KBM-7 (cell line): ENCODE measurements around the gene FHIT.

Experiments used
- DNase-seq: peaks from one replicate; pipeline ENCODE4 v3.0.0-alpha.2; 2015
- in situ Hi-C: fragments of 300-500 bp; cut with MboI; formaldehyde crosslinking; loops from 2 replicates; pipeline ENCODE4 v1.14.3; 2020; ENCODE audit warnings: low sequenced_read_pairs, low pct_unique_long_range_greater_than_20kb, mixed read lengths

The FHIT gene

DNA sequence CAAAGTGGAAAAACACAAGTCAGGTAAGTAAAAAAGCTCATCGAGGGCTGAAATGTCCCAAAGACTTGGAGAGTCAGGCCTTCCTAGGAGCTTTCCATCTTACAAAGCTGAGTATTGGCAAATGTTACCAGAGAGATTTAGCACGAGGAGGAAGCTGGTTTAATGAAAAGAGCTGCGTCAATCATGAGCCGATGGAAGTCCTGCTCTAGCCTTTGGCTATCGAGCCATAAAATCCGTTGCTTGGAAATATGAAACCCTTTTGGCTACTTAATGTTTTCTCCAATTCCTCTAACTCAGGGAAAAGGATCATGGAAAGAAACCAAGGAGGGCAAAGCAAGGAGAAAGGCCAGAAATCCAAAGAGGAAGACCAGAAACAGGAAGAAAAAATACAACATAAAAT lies 1074.6 kb downstream of the FHIT start:
- in situ Hi-C loops: no loop called here
- DNase-seq: no peak

DNA sequence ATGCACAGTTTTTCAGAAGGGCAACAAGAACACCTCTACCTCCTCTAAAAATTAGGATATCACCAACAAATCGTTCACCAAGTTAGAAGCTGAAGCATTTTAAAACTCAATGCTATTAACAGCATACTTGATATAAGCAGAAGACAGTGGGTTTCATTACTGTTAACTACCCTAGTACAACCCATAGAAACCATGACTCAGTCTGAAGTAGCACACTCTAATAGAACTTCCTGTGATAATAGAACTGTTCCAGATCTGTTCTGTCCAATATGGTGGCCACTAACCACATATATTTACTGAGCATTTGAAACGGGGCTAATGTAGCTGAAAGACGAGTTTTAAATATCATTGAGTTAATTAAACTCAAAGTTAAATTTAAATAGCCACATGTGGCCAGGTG lies 1075.6 kb downstream of the FHIT start:
- in situ Hi-C loops: no loop called here
- DNase-seq: no peak

DNA sequence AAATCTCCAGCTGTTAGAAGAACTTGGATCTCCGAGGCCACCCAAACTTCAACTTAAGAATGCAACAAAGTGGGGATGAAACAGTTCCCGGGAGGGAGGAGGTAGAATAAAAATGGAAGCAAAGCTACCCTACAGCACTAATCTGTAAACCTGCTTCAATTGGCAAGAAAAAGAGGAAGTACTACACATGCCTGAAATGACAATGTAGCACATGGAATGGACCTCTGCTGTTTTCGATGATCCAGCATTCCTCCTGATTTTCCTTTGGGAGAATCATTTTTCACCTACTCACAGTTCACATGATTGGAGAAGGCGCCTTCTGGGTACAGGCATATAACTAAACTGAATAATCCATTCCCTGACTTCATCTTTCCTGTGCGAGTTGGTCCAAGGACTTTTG lies 1081.5 kb downstream of the FHIT start:
- in situ Hi-C loops: no loop called here

DNA sequence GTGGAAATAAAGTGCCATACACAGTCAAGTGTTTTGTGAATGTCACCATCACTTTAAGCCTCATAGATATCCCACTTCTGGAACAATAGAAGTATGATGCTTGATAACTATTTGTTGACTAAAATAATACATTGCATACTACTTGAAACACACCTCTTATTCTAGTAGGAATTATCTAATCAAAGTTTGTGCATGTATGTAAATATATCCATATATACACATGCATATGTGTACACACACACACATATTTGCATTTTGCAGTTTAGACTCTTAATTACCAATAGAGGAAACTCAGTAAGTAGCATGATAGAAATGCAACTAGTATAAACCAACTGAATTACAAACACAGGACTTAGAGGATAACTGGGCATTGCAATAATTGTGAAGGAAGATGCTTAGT lies 1084.1 kb downstream of the FHIT start:
- in situ Hi-C loops: no loop called here
- DNase-seq: no peak

More for the DNA sequence above, 1081.5 kb downstream of the FHIT start:
- DNase-seq: no peak

DNA sequence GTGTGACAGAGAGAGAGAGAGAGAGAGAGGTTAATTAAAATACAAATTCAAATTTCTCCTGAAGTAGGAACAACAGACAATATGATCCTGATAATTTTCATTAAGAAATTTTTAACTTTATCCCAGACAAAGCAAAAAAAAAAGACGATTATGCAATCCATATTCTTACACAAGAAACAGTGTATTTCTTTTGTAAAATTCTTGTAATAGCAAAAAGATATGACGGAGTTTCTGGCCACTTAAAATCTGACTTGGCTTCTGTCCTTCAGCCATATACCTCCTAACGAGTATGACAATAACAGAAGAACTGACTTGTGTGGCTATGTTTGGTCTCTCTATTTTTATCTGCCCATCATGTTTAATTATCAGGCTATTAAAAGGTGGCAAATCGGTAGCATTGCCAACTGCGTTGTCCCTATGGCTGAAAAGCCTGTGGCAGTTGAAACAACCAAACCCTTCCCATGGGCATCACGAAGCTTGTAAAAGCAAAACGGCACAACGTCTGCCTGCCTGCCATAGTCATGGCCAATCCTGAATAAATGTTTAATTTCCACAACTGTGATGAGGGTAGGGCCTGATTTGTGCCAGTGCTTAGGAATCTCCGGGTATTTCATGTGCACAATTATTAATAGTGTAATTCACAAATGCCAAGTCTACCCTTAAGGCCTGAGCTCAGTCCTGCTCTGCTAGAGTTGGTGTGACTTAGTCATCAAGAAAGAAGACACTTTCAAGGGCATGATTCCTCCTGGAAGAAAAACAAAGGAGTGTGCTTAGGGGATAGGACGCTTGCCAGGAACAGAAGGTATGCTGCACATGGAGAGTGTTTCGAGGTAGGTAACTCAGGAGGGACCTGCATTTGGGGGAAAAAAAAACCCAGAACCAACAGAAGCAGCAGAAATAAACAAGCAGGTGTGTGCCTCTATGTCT lies 1090.2 kb downstream of the FHIT start:
- in situ Hi-C loops: no loop called here
- DNase-seq: no peak

DNA sequence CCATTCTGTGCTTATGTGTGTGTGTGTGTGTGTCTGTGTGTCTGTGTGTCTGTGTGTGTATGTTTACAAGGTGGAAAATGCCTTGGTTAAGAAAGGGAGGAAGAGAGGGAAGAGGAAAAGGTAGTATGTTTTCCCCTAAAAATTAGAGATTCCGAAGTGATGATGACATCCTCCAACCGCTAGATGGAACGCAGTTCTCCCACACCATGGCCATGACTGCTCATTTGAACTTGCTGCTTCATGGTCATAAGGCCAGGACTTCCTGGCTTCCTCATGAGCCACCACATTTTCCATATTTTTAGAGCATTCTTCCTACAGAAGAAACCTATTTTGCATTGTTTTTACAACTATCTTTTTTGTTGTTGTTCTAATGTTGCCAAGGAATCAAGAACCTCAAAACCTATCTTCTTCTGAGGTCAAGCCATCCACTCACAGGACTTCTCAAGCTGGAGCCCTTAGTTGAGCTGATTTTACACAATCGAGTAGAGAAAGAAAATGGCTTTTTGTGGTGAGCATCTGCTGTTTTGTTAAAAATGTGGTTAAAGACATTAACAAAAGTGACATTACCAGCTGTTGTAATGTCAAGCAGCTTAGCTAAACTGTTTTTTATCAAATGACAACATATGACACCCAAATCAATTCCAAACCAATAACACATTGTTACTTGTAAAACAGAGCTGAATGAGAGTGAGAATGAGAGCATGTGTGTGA lies 1091.0 kb downstream of the FHIT start:
- in situ Hi-C loops: no loop called here
- DNase-seq: no peak

DNA sequence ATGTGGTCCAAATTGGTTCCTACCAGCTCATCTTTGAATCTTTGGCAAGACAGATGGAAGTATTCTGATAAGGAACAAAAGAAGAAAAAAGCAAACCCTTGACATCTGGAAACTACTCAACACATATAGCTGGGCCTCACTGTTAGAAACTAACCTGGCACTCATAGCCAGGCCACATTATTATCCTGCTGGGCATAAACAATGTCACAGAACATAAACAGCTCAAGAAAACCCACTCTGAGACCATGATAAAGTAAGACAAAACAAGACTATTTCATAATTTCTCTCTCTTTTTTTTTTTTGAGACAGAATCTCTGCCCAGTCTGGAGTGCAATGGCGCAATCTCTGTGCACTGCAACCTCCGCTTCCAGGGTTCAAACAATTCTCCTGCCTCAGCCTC lies 1093.2 kb downstream of the FHIT start:
- in situ Hi-C loops: no loop called here
- DNase-seq: no peak

DNA sequence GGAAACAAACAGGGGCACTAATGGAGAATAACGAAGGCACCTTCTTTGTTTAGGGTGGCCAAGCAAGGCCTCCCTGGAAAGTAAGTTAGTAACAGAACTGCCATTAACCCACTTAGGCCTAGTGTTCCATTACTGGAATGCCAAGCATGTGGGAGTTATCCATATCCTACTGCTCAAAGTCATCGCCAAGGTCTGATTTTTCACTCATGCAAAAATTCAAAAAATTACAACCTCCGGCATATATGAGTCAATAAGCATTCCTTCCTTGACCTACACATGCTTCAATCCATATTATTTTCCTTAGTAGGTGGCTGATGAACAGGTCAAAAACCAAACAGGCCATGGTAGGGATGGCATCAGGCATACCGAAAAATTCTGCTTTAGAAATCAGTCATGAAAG lies 1097.2 kb downstream of the FHIT start:
- in situ Hi-C loops: no loop called here
- DNase-seq: no peak

DNA sequence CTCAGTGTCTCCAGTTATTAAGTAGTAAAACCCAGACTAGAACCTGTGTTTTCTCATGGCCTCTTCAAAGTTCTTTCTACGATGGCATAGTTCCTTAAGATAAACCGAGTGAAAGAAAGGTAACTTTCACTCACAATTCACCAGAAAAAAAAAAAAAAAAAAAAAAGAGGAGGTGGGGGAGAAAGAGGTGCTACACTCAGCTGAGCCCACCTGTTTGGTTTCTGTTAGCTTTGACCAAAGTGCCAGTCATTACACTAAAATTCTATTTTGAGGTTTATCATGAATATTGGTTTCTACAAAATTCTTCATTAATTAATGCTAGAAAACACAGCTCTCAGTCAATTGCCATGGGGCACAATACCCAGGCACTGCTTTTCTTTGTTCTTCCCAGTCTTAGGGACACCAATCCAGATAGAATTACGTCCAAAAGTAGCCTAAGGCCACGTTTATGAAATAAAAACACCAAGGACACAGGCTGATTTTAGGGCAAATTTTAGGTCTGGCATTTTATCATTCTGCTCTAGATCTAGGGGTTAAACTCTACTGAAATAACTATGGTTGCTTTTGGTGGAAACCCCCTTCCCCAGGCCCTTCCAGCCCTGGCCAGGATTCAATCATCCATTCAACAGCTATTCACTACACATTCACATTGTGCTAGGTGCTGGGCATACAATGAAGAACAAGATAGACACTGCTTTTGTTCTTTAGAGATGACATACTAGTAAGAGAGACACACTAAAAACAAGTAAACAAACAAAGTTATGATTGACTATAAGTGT lies 1097.8 kb downstream of the FHIT start:
- in situ Hi-C loops: no loop called here
- DNase-seq: no peak

DNA sequence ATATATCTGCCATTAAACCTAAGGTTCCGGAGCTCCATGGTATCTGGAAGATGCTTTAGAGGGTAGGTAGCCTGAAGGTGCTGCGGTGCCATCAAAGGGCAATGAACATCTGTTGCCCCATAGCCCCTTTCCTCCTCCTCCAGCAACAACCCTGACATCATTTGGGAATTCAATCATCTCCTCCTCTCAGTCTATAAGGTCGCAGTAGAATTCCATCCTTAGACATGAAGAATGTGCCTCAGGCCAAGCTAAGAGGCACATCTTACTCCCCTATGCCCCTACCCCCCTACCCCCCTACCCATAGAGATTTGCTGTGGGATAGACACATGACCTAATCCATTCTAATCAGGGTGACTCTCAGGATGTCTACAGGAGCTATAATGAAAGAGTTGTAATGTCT lies 1101.8 kb downstream of the FHIT start:
- in situ Hi-C loops: no loop called here
- DNase-seq: no peak

DNA sequence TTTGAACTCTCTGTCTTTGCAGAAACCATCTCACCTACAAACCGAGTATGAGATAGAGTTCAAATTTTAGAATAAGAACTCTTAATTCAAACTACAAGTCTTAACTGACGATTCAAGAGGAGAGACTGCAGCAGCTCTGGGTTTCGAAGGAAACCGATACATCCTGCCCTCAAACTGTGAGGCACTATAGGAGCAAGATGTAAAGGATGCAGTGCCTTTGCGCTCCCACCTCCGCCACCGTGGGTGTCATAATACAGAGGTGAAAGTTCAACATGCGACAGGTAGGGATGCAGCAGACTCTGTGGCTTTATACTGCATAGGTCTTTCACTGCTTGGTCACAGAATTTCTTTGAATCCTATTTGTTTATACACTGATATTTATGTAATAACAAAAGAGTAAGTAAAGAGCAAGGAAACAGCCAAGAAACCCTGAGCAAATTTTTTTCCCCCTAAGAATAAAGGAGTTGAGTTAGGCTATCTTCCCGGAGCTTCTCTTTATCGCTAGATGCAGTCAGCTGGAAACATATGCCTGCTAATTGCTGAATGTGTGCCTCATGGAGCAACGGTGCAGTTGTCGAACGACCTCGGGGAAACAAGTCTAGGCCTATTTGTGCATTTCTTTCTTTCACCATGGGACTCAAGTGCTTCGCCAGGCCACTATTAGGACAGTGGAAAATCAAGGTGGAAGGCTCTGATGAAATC lies 1103.9 kb downstream of the FHIT start:
- in situ Hi-C loops: no loop called here
- no peak for DNase-seq

DNA sequence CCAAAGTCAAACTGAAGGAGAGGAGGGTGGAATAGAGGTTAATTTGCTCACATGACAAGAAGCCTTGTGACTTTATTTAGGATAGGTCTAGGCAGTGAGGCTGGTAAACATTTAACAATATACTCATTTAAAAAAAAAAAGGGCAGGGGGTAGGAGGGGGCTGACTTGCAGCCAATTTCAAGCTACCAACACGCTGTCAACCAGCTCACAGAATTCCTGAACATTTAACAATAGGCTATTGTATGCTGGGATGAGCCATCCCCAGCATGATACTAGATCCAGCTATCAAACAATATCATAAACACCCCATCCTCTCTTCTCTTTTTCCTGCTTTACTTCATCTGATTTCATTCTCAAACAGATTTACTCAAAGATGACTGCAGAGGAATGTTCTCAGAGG lies 1105.1 kb downstream of the FHIT start:
- in situ Hi-C loops: no loop called here

DNA sequence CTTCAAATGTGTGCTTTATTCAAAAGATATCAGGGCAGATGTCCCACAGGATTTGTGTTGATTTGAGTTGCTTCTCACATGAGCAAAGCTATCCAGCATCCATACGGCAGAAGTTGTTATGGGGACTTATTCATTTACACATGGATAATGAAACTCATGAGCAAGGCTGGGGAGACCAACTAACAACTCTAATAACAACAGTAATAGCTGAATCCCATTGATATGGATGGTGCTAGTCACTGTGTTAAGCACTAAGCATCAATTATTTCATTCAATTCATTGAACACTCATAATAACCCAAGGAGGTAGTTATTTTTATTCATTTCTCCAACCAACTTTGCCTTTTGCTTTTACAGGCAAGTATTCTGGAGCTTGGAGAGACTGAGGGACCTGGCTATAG lies 1107.2 kb downstream of the FHIT start:
- in situ Hi-C loops: no loop called here
- no peak for DNase-seq

More for the DNA sequence above, 1105.1 kb downstream of the FHIT start:
- no peak for DNase-seq

DNA sequence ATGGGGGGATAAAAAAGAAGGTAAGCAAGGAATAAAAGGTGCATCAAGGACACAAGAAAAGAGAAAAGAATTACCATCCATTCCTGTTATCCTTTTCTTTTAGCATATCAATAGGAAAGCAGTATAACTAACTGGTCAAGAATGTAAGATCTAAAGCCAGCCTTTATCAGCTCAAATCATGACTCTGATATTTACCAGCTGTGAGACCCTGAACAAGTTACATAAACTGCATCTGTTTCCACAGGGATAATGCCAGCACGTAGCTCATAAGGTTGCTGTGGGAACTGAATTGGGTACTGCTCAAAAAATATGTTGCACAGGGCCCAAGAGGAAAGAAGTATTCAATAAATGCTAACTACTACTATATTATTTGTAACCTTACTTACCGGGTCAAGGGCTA lies 1109.2 kb downstream of the FHIT start:
- DNase-seq: no peak
- in situ Hi-C loops: no loop called here

DNA sequence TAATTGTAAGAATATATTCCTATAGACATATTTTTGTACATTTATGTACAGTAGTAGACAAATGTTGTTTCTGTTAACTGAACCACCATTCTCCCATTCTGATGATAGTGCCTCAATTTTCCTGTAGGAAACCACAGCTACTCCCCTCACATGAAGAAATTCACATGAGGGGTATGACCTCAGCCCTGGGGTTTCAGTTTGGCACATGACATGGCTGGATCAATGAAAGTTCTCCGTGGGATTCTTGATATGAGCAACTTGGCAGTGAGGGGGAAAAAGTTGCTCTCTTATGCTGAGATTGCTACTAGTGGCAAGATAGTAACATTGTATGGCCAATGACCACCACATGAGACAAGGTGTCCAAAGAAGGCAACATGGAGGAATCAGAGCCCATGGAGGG lies 1111.1 kb downstream of the FHIT start:
- in situ Hi-C loops: no loop called here
- DNase-seq: no peak

DNA sequence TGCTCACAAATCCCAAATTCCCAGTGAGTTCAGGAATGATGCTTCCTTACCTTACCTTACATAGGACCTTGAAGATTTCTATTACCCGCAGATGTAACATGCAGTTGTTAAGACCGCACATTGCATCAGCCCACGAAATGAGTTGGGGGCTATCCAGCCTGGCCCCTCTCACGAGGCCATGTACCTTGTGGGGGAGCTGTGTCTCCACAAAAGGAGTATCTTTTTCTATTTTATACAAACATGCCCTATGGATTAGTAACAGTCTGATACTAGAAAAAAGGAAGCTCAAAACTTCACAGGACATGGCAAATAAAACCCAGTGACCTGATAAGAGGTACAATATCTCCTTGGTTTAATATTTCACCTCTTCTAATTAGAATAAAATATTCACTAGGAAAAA lies 1114.7 kb downstream of the FHIT start:
- DNase-seq: no peak
- in situ Hi-C loops: no loop called here

DNA sequence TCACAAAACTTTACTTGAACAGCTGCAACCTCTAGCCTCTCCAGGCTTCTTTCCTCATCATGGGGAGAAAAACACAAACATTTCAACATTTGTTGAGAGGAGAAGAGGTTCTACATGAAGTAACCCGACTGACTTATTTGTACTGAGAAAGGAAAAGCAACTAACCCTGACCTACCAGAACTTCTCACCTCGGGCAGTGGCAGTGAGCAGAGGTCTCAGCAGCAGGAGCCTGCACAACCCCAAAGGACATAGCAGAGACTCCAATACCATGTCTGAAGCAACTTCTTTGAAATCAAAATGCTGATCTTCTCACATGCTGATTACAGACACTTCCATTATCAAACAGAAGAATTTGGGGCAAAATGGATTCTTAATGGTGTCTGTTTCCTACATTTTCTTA lies 1115.8 kb downstream of the FHIT start:
- DNase-seq: no peak
- in situ Hi-C loops: no loop called here

DNA sequence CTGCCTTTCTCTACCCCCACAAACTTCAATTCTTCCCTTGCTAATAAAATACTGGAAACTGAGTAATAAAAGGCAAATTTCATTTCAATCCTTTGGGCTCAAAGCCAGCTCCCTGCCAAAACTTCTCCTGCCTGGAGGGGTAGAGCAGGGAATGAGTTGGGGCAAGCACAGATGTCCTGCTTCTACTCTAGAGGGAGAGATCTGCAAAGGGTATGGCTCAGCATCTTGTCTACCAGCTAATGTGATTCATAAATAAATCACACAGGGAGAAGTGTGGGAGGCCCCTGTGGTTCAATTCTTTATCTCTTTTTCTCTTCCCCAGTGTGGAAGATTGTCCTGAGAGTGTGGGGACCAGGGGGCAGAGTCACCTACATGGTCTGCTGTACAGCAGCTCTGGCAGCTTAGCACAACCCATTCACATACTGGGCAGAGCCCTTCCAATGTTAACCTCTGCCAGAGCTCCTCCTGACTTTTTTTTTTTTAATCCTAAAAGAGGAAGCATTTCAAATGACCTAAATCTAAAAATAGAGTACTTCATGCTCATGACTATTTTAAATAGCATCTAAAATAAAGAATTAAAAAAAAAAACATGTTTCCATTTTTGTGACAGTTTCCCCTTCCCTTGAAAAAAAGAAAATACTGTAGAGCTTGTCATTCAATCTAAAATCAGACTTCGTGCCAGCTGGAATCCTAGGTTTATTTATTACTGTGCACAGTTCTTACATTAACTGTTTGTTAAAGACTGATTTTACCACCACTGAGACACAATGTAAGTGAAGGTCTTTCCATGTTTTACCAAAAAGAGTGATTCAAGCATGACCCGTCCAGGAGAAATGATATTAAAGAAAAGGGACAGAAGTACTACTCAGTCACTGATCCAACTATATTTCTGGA lies 1117.7 kb downstream of the FHIT start:
- DNase-seq: no peak
- in situ Hi-C loops: no loop called here
